OCI-LY3 (cell line): Measurements from ENCODE around the gene SLC8A1.

Experiments
- CTCF ChIP-seq: fragments of 200-600, 300-600 bp; sonication (generic); IDR thresholded peaks from 2 replicates; pipeline ENCODE4 v1.5.1; 2014; ENCODE audit warnings: antibody characterized with exemption, low read length, low read depth
- EZH2phosphoT487 ChIP-seq: fragments of 200-600 bp; shearing (Covaris generic); IDR thresholded peaks from 2 replicates; pipeline ENCODE4 v1.6.1; 2018; ENCODE audit warnings: antibody characterized with exemption, mixed run types, low read depth

GRCh38 chr2:40219141-40219540 lies 232.7 kb downstream of the SLC8A1 start:
- TF ChIP-seq CTCF (no peak), EZH2phosphoT487 (no peak)
